Measurements from ENCODE around the gene AK8.

The AK8 gene

GRCh38 chr9:132726576-132727130, 151.4 kb downstream of the AK8 start:
- Histone ChIP-seq H3K4me3 (ENCODE audit: insufficient read depth in 1 of 2, low read depth in 1 of 2, low read length in 2 of 2) (no peak overlapping the region), H3K79me1 (replicated peaks; ENCODE audit: low read length, poor library complexity, severe bottlenecking) (no peaks in the 10 kb centered on the region), H3K27me3 (ENCODE audit: control insufficient read depth in 1 of 2, insufficient read depth in 1 of 2, low read length in 2 of 2) (peaks cover 49% of the 10 kb centered on the region in 2 experiments), H2BK5ac (ENCODE audit: low read depth, low read length, poor library complexity, severe bottlenecking) (no peak overlapping the region), H3K9me3 (ENCODE audit: control insufficient read depth, low read length) (no peaks in the 10 kb centered on the region), H3K18ac (ENCODE audit: low read depth in 1 of 2, low read length in 2 of 2) (no peak overlapping the region), H2BK120ac (ENCODE audit: low read depth, low read length) (no peak overlapping the region), H2AK5ac (ENCODE audit: low read length, severe bottlenecking) (no peak overlapping the region), H2BK15ac (ENCODE audit: low read depth, poor library complexity, severe bottlenecking) (no peak overlapping the region), H2AFZ (ENCODE audit: low read depth, low read length) (no peak overlapping the region), H3K4me2 (ENCODE audit: low read length, poor library complexity, severe bottlenecking) (no peak overlapping the region), H3K36me3 (ENCODE audit: control insufficient read depth in 1 of 2, insufficient read depth in 2 of 2, low read depth in 1 of 2, low read length in 2 of 2) (no peaks in the 10 kb centered on the region), H3K27ac (ENCODE audit: low read length, poor library complexity, severe bottlenecking) (no peak overlapping the region), H2BK12ac (ENCODE audit: low read length in 2 of 2) (no peak overlapping the region), H3K23ac (ENCODE audit: low read length in 2 of 2) (no peak overlapping the region), H3K4me1 (ENCODE audit: control insufficient read depth, insufficient read depth, low read depth, low read length) (no peaks in the 10 kb centered on the region), H4K91ac (ENCODE audit: low read length) (no peak overlapping the region), H4K8ac (ENCODE audit: low read length) (no peak overlapping the region), H3K9ac (ENCODE audit: low read length) (no peak overlapping the region), H3K14ac (ENCODE audit: low read length in 2 of 2) (no peak overlapping the region), H3K4ac (ENCODE audit: low read depth in 1 of 2, low read length in 2 of 2) (no peak overlapping the region)
- 71% methylated on average over 7 of the region's 8 CpGs for WGBS
- DNase-seq, result no peak

DNA sequence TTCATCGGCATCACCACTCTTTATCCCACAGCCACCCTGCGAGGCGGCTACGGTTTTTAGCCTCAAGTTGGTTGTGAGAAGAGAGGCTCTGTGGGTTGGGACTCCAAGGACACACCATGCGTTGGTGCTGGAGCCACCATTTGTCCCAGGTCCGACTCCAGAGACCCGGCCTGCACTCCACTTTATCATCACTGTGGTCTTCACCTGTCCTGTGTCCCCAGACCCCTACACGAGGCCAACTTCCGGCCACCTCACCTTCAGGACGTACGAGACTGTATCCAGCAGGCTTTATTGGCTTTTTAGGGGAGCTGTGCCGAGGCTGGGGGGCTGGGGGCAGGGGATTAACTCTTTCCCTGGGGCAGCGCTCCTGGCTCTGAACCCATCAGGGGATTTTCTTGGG, 152.8 kb downstream of the AK8 start:
- Histone ChIP-seq H2AK5ac (ENCODE audit: low read length, severe bottlenecking) (no peak overlapping the region), H4K8ac (ENCODE audit: low read length) (no peak overlapping the region), H3K4me3 (ENCODE audit: insufficient read depth in 1 of 2, low read depth in 1 of 2, low read length in 2 of 2) (no peak overlapping the region), H3K4me2 (ENCODE audit: low read length, poor library complexity, severe bottlenecking) (no peak overlapping the region), H2BK15ac (ENCODE audit: low read depth, poor library complexity, severe bottlenecking) (no peak overlapping the region), H2BK120ac (ENCODE audit: low read depth, low read length) (no peak overlapping the region), H3K18ac (ENCODE audit: low read depth in 1 of 2, low read length in 2 of 2) (no peak overlapping the region), H3K4me1 (ENCODE audit: control insufficient read depth, insufficient read depth, low read depth, low read length) (no peaks in the 10 kb centered on the region), H3K27ac (ENCODE audit: low read length, poor library complexity, severe bottlenecking) (no peak overlapping the region), H3K9me3 (ENCODE audit: control insufficient read depth, low read length) (no peaks in the 10 kb centered on the region), H3K27me3 (ENCODE audit: control insufficient read depth in 1 of 2, insufficient read depth in 1 of 2, low read length in 2 of 2) (peaks cover 47 to 53% of the 10 kb centered on the region in 2 experiments), H3K79me1 (replicated peaks; ENCODE audit: low read length, poor library complexity, severe bottlenecking) (no peaks in the 10 kb centered on the region), H3K14ac (ENCODE audit: low read length in 2 of 2) (no peak overlapping the region), H3K36me3 (ENCODE audit: control insufficient read depth in 1 of 2, insufficient read depth in 2 of 2, low read depth in 1 of 2, low read length in 2 of 2) (no peaks in the 10 kb centered on the region), H3K23ac (ENCODE audit: low read length in 2 of 2) (no peak overlapping the region), H3K4ac (ENCODE audit: low read depth in 1 of 2, low read length in 2 of 2) (no peak overlapping the region), H4K91ac (ENCODE audit: low read length) (no peak overlapping the region), H2BK12ac (ENCODE audit: low read length in 2 of 2) (no peak overlapping the region), H2BK5ac (ENCODE audit: low read depth, low read length, poor library complexity, severe bottlenecking) (no peak overlapping the region), H2AFZ (ENCODE audit: low read depth, low read length) (no peak overlapping the region), H3K9ac (ENCODE audit: low read length) (no peak overlapping the region)
- no peak for DNase-seq
- 95% methylated on average over 12 of the region's 13 CpGs for WGBS

- Histone ChIP-seq H3K27ac (ENCODE audit: low read length, poor library complexity, severe bottlenecking) (no peak overlapping the region), H3K27me3 (ENCODE audit: control insufficient read depth in 1 of 2, insufficient read depth in 1 of 2, low read length in 2 of 2) (peaks cover 39 to 59% of the 10 kb centered on the region in 2 experiments), H2BK120ac (ENCODE audit: low read depth, low read length) (no peak overlapping the region), H2AFZ (ENCODE audit: low read depth, low read length) (no peak overlapping the region), H3K18ac (ENCODE audit: low read depth in 1 of 2, low read length in 2 of 2) (no peak overlapping the region), H2BK5ac (ENCODE audit: low read depth, low read length, poor library complexity, severe bottlenecking) (no peak overlapping the region), H3K9me3 (ENCODE audit: control insufficient read depth, low read length) (no peaks in the 10 kb centered on the region), H3K79me1 (replicated peaks; ENCODE audit: low read length, poor library complexity, severe bottlenecking) (no peaks in the 10 kb centered on the region), H3K9ac (ENCODE audit: low read length) (no peak overlapping the region), H3K14ac (ENCODE audit: low read length in 2 of 2) (no peak overlapping the region), H4K8ac (ENCODE audit: low read length) (no peak overlapping the region), H4K91ac (ENCODE audit: low read length) (no peak overlapping the region), H3K4me2 (ENCODE audit: low read length, poor library complexity, severe bottlenecking) (no peak overlapping the region), H3K4ac (ENCODE audit: low read depth in 1 of 2, low read length in 2 of 2) (no peak overlapping the region), H3K36me3 (ENCODE audit: control insufficient read depth in 1 of 2, insufficient read depth in 2 of 2, low read depth in 1 of 2, low read length in 2 of 2) (no peaks in the 10 kb centered on the region), H3K23ac (ENCODE audit: low read length in 2 of 2) (no peak overlapping the region), H3K4me3 (ENCODE audit: insufficient read depth in 1 of 2, low read depth in 1 of 2, low read length in 2 of 2) (no peak overlapping the region), H3K4me1 (ENCODE audit: control insufficient read depth, insufficient read depth, low read depth, low read length) (no peaks in the 10 kb centered on the region), H2AK5ac (ENCODE audit: low read length, severe bottlenecking) (no peak overlapping the region), H2BK15ac (ENCODE audit: low read depth, poor library complexity, severe bottlenecking) (no peak overlapping the region), H2BK12ac (ENCODE audit: low read length in 2 of 2) (no peak overlapping the region)
- DNase-seq, result no peak
- WGBS, result 79% methylated on average over 4 of the region's 4 CpGs
These were observed 154.3 kb downstream of the AK8 start for GRCh38 chr9:132723809-132724208.

GRCh38 chr9:132722564-132723065, 155.5 kb downstream of the AK8 start:
- Histone ChIP-seq H3K79me1 (replicated peaks; ENCODE audit: low read length, poor library complexity, severe bottlenecking) (no peaks in the 10 kb centered on the region), H3K27me3 (ENCODE audit: control insufficient read depth in 1 of 2, insufficient read depth in 1 of 2, low read length in 2 of 2) (peaks cover 34 to 62% of the 10 kb centered on the region in 2 experiments), H2BK120ac (ENCODE audit: low read depth, low read length) (no peak overlapping the region), H3K9me3 (ENCODE audit: control insufficient read depth, low read length) (no peaks in the 10 kb centered on the region), H3K4ac (ENCODE audit: low read depth in 1 of 2, low read length in 2 of 2) (no peak overlapping the region), H3K36me3 (ENCODE audit: control insufficient read depth in 1 of 2, insufficient read depth in 2 of 2, low read depth in 1 of 2, low read length in 2 of 2) (no peaks in the 10 kb centered on the region), H2BK12ac (ENCODE audit: low read length in 2 of 2) (no peak overlapping the region), H2AK5ac (ENCODE audit: low read length, severe bottlenecking) (no peak overlapping the region), H4K91ac (ENCODE audit: low read length) (no peak overlapping the region), H2BK5ac (ENCODE audit: low read depth, low read length, poor library complexity, severe bottlenecking) (no peak overlapping the region), H4K8ac (ENCODE audit: low read length) (no peak overlapping the region), H3K27ac (ENCODE audit: low read length, poor library complexity, severe bottlenecking) (no peak overlapping the region), H2BK15ac (ENCODE audit: low read depth, poor library complexity, severe bottlenecking) (no peak overlapping the region), H3K4me2 (ENCODE audit: low read length, poor library complexity, severe bottlenecking) (no peak overlapping the region), H3K4me1 (ENCODE audit: control insufficient read depth, insufficient read depth, low read depth, low read length) (no peaks in the 10 kb centered on the region), H3K9ac (ENCODE audit: low read length) (no peak overlapping the region), H3K4me3 (ENCODE audit: insufficient read depth in 1 of 2, low read depth in 1 of 2, low read length in 2 of 2) (no peak overlapping the region), H3K18ac (ENCODE audit: low read depth in 1 of 2, low read length in 2 of 2) (no peak overlapping the region), H2AFZ (ENCODE audit: low read depth, low read length) (no peak overlapping the region), H3K23ac (ENCODE audit: low read length in 2 of 2) (no peak overlapping the region), H3K14ac (ENCODE audit: low read length in 2 of 2) (no peak overlapping the region)
- no peak for DNase-seq
- WGBS, result 86% methylated on average over 16 of the region's 16 CpGs
